GM12874 (cell line): Measurements from ENCODE around the gene FGF1.

Experiments used
- TF ChIP-seq, protein P1 (sequence below): IDR thresholded peaks from 2 replicates; pipeline ENCODE4 v1.5.1; 2011; ENCODE audit warnings: low read depth, mild to moderate bottlenecking, control low read depth, low read length, moderate library complexity; ENCODE audit not compliant: insufficient read depth

FGF1 gene

DNA sequence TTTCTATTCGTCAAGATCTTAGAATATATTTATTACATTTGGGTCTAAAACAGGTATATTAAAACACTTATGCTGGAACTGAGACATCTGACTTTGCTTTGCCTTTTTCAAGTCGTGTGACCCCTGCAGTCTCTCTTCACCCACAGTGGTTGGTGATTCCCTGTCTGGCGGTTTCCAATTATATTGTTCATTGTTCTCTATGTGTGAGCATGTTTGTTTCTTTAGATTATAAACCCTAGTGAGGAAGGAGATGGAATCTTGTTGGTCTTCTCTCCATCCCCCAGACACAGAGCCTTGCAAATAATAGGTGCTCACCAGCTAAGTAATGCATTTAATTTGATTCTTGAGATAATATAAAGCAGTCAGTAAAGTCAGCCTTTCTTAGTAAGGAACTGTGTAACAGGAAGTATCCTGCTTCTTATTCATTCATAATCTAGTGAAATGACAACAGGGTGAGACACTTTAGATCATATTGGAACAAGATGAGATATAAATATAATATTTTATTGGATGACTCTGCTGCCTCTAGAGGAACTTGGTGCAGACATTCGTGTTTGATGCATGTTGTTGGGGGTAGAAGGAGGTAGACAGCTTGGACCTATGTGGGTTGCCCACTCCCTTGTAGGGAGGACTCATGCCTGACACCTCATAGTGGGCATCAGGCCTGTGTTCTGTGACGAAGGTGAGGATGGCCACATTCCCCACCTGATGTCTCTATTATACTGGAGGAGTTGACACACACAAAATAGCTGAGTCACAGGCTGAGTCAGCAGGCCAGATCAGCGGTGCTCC is 88.1 kb downstream of the FGF1 start:
- TF ChIP-seq, protein P1, sequence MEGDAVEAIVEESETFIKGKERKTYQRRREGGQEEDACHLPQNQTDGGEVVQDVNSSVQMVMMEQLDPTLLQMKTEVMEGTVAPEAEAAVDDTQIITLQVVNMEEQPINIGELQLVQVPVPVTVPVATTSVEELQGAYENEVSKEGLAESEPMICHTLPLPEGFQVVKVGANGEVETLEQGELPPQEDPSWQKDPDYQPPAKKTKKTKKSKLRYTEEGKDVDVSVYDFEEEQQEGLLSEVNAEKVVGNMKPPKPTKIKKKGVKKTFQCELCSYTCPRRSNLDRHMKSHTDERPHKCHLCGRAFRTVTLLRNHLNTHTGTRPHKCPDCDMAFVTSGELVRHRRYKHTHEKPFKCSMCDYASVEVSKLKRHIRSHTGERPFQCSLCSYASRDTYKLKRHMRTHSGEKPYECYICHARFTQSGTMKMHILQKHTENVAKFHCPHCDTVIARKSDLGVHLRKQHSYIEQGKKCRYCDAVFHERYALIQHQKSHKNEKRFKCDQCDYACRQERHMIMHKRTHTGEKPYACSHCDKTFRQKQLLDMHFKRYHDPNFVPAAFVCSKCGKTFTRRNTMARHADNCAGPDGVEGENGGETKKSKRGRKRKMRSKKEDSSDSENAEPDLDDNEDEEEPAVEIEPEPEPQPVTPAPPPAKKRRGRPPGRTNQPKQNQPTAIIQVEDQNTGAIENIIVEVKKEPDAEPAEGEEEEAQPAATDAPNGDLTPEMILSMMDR, result no peak

DNA sequence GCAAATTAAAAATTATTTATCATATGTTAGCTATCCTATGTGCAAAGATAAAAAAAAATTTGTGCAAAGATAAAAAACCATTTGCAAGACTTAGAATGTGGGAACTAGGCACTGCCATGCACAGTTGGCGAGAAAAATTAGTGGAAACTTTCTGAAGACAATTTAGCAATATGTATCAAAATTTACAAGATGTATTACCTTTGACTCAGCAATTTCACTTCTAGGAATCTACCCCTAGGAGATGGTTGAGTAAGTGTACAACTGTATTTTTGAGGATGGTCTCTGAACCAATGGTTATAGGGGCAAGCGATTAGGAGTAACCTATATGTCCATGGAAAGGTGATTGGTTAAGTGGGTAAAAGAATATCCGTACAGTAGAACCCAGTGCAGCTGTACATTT is 88.9 kb downstream of the FGF1 start:
- TF ChIP-seq, protein P1, result no peak

DNA sequence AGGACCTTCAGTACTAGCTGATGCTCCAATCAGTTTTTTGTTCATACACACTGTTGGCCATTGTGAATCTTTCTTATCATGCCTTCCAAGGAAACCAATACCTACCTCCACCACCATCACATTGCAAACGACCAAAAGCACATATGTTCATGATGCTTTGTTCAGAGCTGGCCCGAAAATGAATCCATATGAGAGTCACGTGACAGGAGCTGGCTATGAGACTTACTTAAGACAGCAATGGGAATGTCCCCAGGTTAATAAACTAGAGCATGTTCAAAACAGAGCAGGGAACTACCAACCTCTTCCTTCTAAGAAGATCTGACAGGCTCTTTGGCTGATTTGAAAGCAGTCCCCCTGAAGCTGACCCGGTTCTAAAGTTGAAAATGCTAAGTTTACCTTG is 93.5 kb downstream of the FGF1 start:
- TF ChIP-seq, protein P1, result no peak

DNA sequence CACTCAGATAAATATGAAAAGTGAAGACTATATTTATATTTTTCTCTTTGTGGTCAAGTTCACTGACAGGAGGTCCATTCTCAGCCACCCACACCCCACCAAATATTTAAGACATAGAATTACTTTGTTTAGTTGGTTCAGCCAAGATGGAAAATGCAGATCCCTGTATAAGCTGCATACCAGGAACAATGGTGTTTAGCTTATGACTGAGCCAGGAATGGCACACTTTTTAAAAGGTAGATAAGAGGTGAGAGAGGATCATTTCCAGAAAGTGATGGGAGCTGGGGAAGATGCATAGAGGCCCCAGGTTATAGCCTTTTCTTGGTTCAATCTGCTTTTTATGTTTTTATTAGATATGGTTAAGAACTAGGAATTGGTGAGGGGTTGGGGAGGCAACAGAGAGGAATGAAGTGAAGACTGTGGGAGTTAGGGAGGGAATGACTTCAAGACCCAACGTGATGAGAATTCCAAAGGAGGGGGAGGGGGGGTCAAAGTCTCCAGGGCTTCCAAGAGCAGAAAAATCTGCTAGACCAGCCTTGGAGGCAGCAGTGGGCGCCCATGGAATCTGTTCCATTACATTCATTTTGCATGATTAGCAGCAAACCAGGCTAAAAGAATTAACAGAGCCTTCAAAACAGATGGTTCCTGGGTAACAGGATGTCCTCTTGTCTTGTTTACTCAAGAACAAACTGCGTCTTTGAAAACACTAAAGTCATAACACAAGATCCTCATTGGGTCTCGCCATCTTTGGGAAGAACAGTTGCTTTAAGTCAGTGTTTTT is 95.2 kb downstream of the FGF1 start:
- TF ChIP-seq, protein P1, result no peak

DNA sequence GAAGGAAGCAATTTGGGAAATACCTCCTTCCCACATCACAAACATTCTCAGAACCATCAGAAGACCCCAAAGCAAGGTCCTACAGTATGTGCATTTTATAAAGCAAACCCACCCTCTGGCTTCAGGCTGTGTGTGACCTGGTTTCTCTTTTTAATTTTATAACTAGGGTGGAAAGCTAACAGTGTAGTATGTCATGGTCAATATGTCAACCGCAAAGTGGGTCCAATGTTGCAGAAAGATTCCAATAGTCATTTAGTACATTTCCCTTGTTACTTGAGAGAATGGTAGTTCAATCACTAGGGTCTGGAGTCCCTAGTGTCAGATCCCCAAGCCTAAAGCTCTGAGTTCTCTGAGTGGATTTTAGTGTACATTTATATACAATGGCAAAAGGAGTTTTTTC is 96.2 kb downstream of the FGF1 start:
- TF ChIP-seq, protein P1, result no peak

DNA sequence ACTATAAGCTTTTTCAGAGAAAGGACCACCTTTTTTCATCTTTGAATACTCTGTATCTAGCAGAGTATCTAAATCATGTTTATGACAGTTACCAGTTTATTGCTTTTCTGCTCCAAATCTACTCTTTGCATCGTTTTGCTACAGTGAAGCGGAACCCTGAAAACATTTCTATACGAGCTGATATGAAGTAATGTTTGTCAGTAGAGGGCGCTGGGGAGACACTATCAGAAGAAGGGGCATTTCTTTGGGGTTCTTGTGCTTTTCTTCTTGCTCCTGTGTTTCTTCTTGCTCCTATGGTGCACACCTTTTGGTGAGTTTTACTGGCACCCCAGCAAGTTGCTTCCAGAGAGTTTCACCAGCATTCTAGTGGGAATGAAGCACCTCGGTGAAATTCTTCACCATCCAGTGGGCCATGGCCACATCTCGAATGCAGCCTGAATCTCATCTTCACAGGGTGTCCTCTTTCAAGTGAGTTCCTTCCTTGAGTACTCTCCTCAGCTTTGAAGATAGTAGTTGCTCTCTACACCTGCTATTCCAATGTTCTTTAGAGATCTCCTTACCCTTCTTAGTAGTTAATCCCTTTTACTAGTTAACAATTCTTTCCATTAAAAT is 98.4 kb downstream of the FGF1 start:
- TF ChIP-seq, protein P1, result peak; percentile 54

DNA sequence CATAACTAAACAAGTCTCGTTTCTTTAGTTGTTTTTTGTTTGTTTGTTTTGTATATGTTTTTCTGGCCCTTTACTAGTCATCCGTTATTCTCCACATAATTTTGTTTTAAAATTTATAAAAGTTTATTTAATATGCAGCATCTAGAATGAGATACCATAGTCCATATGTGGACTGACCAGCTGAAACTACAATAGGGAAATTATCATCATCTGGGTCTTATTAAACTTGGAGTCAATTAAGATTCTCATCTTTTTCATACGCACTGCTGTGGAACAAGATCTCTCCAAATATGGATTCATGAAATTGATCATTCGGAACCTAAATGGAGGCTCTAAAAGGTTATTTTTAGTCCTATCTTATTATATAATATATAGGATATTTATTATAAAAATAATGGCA is 99.3 kb downstream of the FGF1 start:
- TF ChIP-seq, protein P1, result no peak
